ENCODE data around the gene SERPINH1.
A peak's percentile ranks its signal among the peaks of the same experiment; 100 is the strongest.

SERPINH1 gene

DNA sequence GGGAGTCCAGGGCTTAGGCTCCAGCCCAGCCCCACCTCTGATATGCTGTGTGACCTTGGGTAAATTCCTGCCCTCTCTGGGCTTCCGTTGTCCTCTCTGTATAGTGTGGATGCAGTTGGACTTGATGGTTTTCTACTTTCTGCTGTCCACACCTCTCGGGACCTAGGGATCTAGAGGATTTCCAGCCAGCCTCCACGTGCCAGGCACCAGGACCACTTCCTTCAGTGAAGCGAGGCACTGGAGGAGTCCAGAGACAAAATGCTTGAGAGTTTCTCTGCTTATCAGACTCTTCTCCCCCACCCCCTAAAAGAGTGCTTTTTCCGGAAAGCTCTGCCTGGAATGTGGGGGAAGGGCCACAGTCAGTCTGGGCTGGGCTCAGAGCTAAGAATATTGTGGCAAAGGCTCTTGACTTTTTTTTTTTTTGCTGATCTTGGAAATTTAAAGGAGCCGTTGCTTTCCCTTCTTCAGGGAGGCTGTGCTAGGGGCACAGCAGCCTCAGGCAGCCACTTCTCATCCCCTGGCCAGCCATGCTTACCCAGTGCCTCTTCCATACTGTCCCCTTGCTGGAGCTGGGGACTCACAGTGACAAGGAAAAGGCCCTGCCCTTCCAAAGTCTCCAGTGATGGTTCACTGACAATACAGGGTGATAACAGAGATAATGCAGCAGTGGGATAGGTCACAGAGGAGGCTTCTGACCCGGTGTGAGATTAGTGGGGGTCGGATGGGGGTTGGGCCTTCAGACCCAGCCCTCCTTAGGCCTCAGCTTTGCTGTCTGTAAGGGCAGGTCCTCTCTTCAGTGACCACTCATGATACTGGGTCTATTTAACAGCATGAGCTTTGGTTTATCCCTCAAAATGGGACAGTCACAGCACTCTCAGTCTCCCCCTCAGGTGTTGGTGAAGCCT lies 2.9 kb upstream of the SERPINH1 start:
- H3K4me3 ChIP-seq (ENCODE audit: insufficient read length, low read depth): no peak overlapping the region
- peaks cover 29% of the 10 kb centered on the region for H3K4me1 ChIP-seq (ENCODE audit: insufficient read depth, insufficient read length)
- no peak for DNase-seq (ENCODE audit: low read depth, low spot score)
- TF ChIP-seq ZNF274 (IDR thresholded peaks at IDR 0.05; ENCODE audit: low read depth, low read length): no peak
- TF ChIP-seq YY1 (IDR thresholded peaks at IDR 0.05; ENCODE audit: insufficient read depth, insufficient read length): no peak
- no peak for TF ChIP-seq SUZ12 (IDR thresholded peaks at IDR 0.05; ENCODE audit: extremely low read depth, insufficient read depth, insufficient read length)
- H3K9ac ChIP-seq (ENCODE audit: insufficient read length, low read depth): peak overlapping the region; percentile 63
- H3K36me3 ChIP-seq (ENCODE audit: insufficient read depth, insufficient read length, low read length): peaks cover 14% of the 10 kb centered on the region
- no peaks in the 10 kb centered on the region for H3K9me3 ChIP-seq (ENCODE audit: insufficient read depth, low read length)
- no peaks in the 10 kb centered on the region for H3K27me3 ChIP-seq (ENCODE audit: insufficient read depth, insufficient read length)

DNA sequence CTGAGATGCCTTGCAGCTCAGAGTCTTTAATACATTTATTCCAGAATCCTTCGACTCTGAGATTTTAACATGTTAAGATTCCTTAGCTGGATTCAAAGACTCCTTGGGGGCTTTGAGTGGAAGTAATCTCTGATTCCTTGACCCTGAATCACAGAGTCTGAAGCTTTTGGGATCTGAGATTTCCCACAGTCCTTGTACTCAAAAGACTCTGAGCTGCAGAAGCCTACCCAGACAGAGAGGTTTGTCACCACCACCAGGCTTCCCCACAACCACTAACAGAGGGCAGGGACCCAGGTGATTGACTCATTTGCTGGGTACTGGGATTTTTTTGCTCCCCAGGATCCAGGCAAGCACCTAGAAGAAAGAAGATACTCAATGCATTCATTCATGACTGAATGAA lies 1.4 kb upstream of the SERPINH1 start:
- no peaks in the 10 kb centered on the region for H3K27me3 ChIP-seq (ENCODE audit: insufficient read depth, insufficient read length)
- H3K4me3 ChIP-seq (ENCODE audit: insufficient read length, low read depth): no peak overlapping the region
- H3K4me1 ChIP-seq (ENCODE audit: insufficient read depth, insufficient read length): peaks cover 32% of the 10 kb centered on the region
- H3K36me3 ChIP-seq (ENCODE audit: insufficient read depth, insufficient read length, low read length): peaks cover 26% of the 10 kb centered on the region
- TF ChIP-seq YY1 (IDR thresholded peaks at IDR 0.05; ENCODE audit: insufficient read depth, insufficient read length) (no peak), ZNF274 (IDR thresholded peaks at IDR 0.05; ENCODE audit: low read depth, low read length) (no peak), SUZ12 (IDR thresholded peaks at IDR 0.05; ENCODE audit: extremely low read depth, insufficient read depth, insufficient read length) (no peak)
- no peak overlapping the region for H3K9ac ChIP-seq (ENCODE audit: insufficient read length, low read depth)
- DNase-seq (ENCODE audit: low read depth, low spot score): no peak
- no peaks in the 10 kb centered on the region for H3K9me3 ChIP-seq (ENCODE audit: insufficient read depth, low read length)

DNA sequence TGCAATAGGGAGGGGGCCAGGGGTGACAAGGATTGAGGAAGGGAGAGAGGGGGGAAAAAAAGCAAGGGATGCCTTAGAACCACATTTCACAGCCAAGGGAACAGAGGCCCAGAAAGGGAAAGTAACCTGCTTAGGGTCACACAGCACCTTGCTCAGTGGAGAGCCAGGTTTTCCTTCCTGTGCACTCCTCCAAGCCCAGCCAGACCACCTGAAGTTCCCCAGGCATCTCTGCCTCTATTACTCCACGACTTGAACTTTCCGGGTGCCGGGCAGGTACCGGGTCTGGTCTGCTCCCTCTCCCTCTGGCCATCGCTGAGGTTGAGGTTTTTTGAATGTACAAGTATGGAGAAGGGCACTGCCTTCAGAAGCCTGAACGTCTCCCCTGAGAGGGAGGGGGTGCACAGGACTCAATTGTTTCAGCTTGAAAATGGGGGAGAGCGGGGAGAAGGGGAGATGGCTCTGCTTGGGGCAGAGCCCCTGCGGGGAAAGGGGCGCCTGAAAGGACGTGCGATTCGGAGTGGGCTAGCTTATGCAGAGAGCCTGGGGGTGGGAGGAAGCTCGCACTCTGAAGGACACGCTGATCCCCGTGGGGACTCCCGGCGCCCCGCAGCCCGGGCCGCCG lies 516 bp upstream of the SERPINH1 start:
- Histone ChIP-seq H3K4me1 (ENCODE audit: insufficient read depth, insufficient read length) (peaks cover 36% of the 10 kb centered on the region), H3K9me3 (ENCODE audit: insufficient read depth, low read length) (no peaks in the 10 kb centered on the region), H3K27me3 (ENCODE audit: insufficient read depth, insufficient read length) (no peaks in the 10 kb centered on the region), H3K4me3 (ENCODE audit: insufficient read length, low read depth) (peak overlapping the region; percentile 84), H3K36me3 (ENCODE audit: insufficient read depth, insufficient read length, low read length) (peaks cover 35% of the 10 kb centered on the region), H3K9ac (ENCODE audit: insufficient read length, low read depth) (peak overlapping the region; percentile 81)
- no peak for TF ChIP-seq SUZ12 (IDR thresholded peaks at IDR 0.05; ENCODE audit: extremely low read depth, insufficient read depth, insufficient read length)
- no peak for TF ChIP-seq YY1 (IDR thresholded peaks at IDR 0.05; ENCODE audit: insufficient read depth, insufficient read length)
- TF ChIP-seq ZNF274 (IDR thresholded peaks at IDR 0.05; ENCODE audit: low read depth, low read length): no peak
- no peak for DNase-seq (ENCODE audit: low read depth, low spot score)

GRCh38 chr11:75562836-75563484 lies 907 bp downstream of the SERPINH1 start:
- peak; percentile 94 for DNase-seq (ENCODE audit: low read depth, low spot score)
- H3K9ac ChIP-seq (ENCODE audit: insufficient read length, low read depth): peak overlapping the region; percentile 99
- H3K27me3 ChIP-seq (ENCODE audit: insufficient read depth, insufficient read length): no peaks in the 10 kb centered on the region
- H3K4me3 ChIP-seq (ENCODE audit: insufficient read length, low read depth): peak overlapping the region; percentile 84
- TF ChIP-seq YY1 (IDR thresholded peaks at IDR 0.05; ENCODE audit: insufficient read depth, insufficient read length): no peak
- H3K4me1 ChIP-seq (ENCODE audit: insufficient read depth, insufficient read length): peaks cover 28% of the 10 kb centered on the region
- H3K36me3 ChIP-seq (ENCODE audit: insufficient read depth, insufficient read length, low read length): peaks cover 49% of the 10 kb centered on the region
- H3K9me3 ChIP-seq (ENCODE audit: insufficient read depth, low read length): no peaks in the 10 kb centered on the region

DNA sequence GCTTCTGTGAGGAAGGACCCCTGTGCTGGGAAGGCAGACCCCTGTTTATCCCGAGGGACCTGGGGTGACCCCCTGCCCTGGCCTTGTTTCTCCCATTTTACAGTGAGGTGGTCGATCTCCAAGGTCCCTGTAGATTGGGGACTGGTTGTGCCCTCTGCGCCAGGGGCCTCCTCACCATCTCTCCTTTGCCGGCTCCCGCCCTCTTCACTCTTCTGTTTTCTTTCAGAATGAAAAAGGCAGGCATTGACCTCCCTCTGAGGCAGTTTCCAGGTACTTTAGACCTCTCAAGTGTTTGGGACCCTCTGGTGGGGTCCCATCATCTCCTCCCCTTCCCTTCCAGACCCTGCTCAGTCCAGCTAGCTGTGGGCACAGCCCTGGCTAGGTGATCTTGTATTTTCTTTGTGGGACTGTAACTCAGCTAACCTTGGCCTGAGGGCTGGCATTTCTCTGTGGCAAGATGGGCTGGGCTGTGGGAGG lies 1.5 kb downstream of the SERPINH1 start:
- Histone ChIP-seq H3K4me3 (ENCODE audit: insufficient read length, low read depth) (peak overlapping the region; percentile 84), H3K36me3 (ENCODE audit: insufficient read depth, insufficient read length, low read length) (peaks cover 55% of the 10 kb centered on the region), H3K9ac (ENCODE audit: insufficient read length, low read depth) (peak overlapping the region; percentile 93), H3K4me1 (ENCODE audit: insufficient read depth, insufficient read length) (peaks cover 28% of the 10 kb centered on the region), H3K9me3 (ENCODE audit: insufficient read depth, low read length) (no peaks in the 10 kb centered on the region), H3K27me3 (ENCODE audit: insufficient read depth, insufficient read length) (no peaks in the 10 kb centered on the region)
- TF ChIP-seq SUZ12 (IDR thresholded peaks at IDR 0.05; ENCODE audit: extremely low read depth, insufficient read depth, insufficient read length) (no peak), YY1 (IDR thresholded peaks at IDR 0.05; ENCODE audit: insufficient read depth, insufficient read length) (no peak), ZNF274 (IDR thresholded peaks at IDR 0.05; ENCODE audit: low read depth, low read length) (no peak)
- no peak for DNase-seq (ENCODE audit: low read depth, low spot score)

DNA sequence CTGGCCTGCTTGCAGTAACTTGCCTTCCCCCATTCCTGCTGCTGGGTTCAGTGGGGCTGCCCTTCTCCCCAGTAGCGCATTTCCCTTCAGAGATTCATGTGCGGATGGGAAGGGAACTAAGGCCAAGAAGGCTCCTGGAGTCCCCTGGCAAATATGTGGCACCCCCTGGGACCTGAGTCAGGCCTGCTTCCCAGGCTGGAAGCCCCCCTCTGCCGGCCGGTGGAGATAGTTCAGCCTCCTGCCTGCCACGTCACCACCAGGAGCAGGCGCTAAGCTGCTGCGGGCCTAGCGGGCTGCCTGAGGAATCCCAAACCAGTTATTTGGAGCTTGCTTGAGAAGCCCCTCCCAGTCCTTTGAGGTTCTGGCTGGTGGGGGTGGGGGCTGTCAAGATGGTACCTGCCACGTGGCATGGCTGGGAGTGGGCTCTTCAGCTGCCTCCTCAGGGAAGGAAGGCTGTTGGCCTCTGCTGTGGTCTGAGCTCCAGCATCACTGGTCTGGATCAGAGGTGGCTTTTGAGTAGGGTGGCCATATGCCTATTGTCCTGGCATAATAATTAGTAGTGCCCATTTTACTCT lies 2.0 kb downstream of the SERPINH1 start:
- peaks cover 26% of the 10 kb centered on the region for H3K4me1 ChIP-seq (ENCODE audit: insufficient read depth, insufficient read length)
- peak overlapping the region; percentile 93 for H3K9ac ChIP-seq (ENCODE audit: insufficient read length, low read depth)
- no peaks in the 10 kb centered on the region for H3K27me3 ChIP-seq (ENCODE audit: insufficient read depth, insufficient read length)
- peaks cover 60% of the 10 kb centered on the region for H3K36me3 ChIP-seq (ENCODE audit: insufficient read depth, insufficient read length, low read length)
- H3K9me3 ChIP-seq (ENCODE audit: insufficient read depth, low read length): no peaks in the 10 kb centered on the region
- TF ChIP-seq YY1 (IDR thresholded peaks at IDR 0.05; ENCODE audit: insufficient read depth, insufficient read length) (no peak), ZNF274 (IDR thresholded peaks at IDR 0.05; ENCODE audit: low read depth, low read length) (no peak), SUZ12 (IDR thresholded peaks at IDR 0.05; ENCODE audit: extremely low read depth, insufficient read depth, insufficient read length) (no peak)
- DNase-seq (ENCODE audit: low read depth, low spot score): no peak
- H3K4me3 ChIP-seq (ENCODE audit: insufficient read length, low read depth): peak overlapping the region; percentile 84
